WERI-Rb-1 (cell line): ENCODE data around the gene CHRM5.

Source experiments
- DNase-seq: peaks from one replicate; pipeline ENCODE4 v3.0.0-alpha.2; 2020
- H3K27ac ChIP-seq: fragments of 250-450 bp; sonication (Bioruptor Pico); 2 replicates; pipeline ENCODE4 v1.5.1; 2020; ENCODE audit warnings: mild to moderate bottlenecking, moderate library complexity
- H3K27me3 ChIP-seq: fragments of 250-450 bp; sonication (Bioruptor Pico); 2 replicates; pipeline ENCODE4 v1.5.1; 2021; ENCODE audit warnings: mild to moderate bottlenecking, low read depth, moderate library complexity; ENCODE audit not compliant: insufficient read depth, severe bottlenecking
- H3K36me3 ChIP-seq: fragments of 250-450 bp; sonication (Bioruptor Pico); 2 replicates; pipeline ENCODE4 v1.5.1; 2020; ENCODE audit warnings: mild to moderate bottlenecking, moderate library complexity
- H3K4me3 ChIP-seq: 2 replicates; pipeline ENCODE4 v1.5.1; 2011; ENCODE audit warnings: low read depth, mild to moderate bottlenecking, control low read depth, low read length
- H3K9me3 ChIP-seq: fragments of 250-450 bp; sonication (Bioruptor Pico); 2 replicates; pipeline ENCODE4 v1.5.1; 2021; ENCODE audit warnings: mild to moderate bottlenecking, moderate library complexity; ENCODE audit not compliant: severe bottlenecking
- CTCF ChIP-seq: IDR thresholded peaks from 2 replicates; pipeline ENCODE4 v1.5.1; 2011; ENCODE audit warnings: low read depth, mild to moderate bottlenecking, control low read depth, inconsistent platforms, low read length

CHRM5 gene

GRCh38 chr15:34085746-34086145, 117.4 kb downstream of the CHRM5 start:
- H3K36me3 ChIP-seq = peaks cover 37% of the 10 kb centered on the region
- no peaks in the 10 kb centered on the region for H3K9me3 ChIP-seq
- no peak overlapping the region for H3K4me3 ChIP-seq
- no peaks in the 10 kb centered on the region for H3K27me3 ChIP-seq
- DNase-seq = no peak
- H3K27ac ChIP-seq = no peak overlapping the region
- no peak for TF ChIP-seq CTCF

- Histone ChIP-seq H3K27ac (no peak overlapping the region), H3K9me3 (no peaks in the 10 kb centered on the region), H3K27me3 (no peaks in the 10 kb centered on the region), H3K36me3 (peaks cover 11% of the 10 kb centered on the region), H3K4me3 (no peak overlapping the region)
- TF ChIP-seq CTCF = no peak
- no peak for DNase-seq
These were observed 131.6 kb downstream of the CHRM5 start for GRCh38 chr15:34099914-34100313.

GRCh38 chr15:34101366-34102174, 133.3 kb downstream of the CHRM5 start, which contains the start of the genes EMC7 and PGBD4:
EMC7 (minus strand) TSS chr15:34101862; CDS start chr15:34101839, 23 bp downstream.
PGBD4 (plus strand) TSS chr15:34102083; CDS start chr15:34102532, 449 bp downstream.
- DNase-seq = peak; percentile 99
- Histone ChIP-seq H3K9me3 (no peaks in the 10 kb centered on the region), H3K27me3 (no peaks in the 10 kb centered on the region), H3K27ac (peak within 1 kb of the TSS; percentile 81), H3K4me3 (peak within 1 kb of the TSS; percentile 91), H3K36me3 (peaks cover 6% of the 10 kb centered on the region)
- no peak for TF ChIP-seq CTCF

- H3K36me3 ChIP-seq = peaks cover 6% of the 10 kb centered on the region
- DNase-seq = no peak
- TF ChIP-seq CTCF = no peak
- H3K4me3 ChIP-seq = peak overlapping the region; percentile 91
- H3K27me3 ChIP-seq = no peaks in the 10 kb centered on the region
- H3K27ac ChIP-seq = peak overlapping the region; percentile 38
- H3K9me3 ChIP-seq = no peaks in the 10 kb centered on the region
These were observed 134.1 kb downstream of the CHRM5 start for GRCh38 chr15:34102175-34102925.

DNA sequence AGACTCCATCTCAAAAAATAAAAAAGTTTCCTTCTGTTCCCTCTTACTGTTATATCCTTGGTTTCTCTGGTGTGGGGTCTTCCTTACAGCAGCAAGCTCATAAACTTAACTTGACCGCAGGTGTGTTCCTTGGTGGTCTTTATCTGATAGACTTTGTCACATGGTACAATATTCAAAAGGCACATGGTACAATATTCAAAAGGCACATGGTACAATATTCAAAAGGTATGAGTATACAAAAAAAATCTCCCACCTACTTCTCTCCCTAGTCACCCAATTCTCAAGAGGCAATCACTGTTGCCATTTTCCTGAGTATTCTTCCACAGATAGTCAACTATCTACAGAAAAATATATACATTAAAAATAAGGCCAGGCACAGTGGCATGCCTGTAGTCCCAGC, 138.1 kb downstream of the CHRM5 start:
- H3K27me3 ChIP-seq = no peaks in the 10 kb centered on the region
- no peak overlapping the region for H3K4me3 ChIP-seq
- peaks cover 5% of the 10 kb centered on the region for H3K9me3 ChIP-seq
- DNase-seq = no peak
- no peak for TF ChIP-seq CTCF
- H3K27ac ChIP-seq = no peak overlapping the region
- no peaks in the 10 kb centered on the region for H3K36me3 ChIP-seq
